Measurements from ENCODE around the gene GARRE1. TPM values are rescaled to one million over a fixed set of nuclear protein-coding genes. Genes with fewer than 3 reads are reported as not detected.

GARRE1 gene
- total RNA-seq, 4 donors from 2014 or later = 27.6 to 36.6 (median 31.7) TPM

DNA sequence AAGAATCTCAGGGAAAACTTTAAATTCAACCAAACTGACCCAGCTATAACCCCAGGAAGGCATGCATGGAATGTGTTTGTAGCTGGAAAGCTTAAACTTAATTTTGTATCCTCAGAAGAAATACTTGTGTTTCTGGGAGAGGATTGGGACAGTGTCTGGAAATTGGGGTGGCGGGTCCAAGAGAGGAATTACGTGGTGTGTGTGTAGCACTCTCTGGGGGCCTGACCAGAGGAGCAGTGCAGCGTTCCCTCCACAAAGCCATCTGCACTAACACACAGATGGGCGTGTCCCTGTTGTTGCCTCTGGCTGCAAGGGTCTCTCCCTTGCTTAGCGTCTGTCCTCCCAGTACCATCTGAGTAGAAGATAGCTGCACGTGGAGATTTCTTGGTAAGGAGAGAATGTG, 6.4 kb downstream of the GARRE1 start:
- H3K4me3 ChIP-seq (ENCODE audit: low read depth, poor library complexity, severe bottlenecking) = no peak overlapping the region
- TF ChIP-seq, protein P1, sequence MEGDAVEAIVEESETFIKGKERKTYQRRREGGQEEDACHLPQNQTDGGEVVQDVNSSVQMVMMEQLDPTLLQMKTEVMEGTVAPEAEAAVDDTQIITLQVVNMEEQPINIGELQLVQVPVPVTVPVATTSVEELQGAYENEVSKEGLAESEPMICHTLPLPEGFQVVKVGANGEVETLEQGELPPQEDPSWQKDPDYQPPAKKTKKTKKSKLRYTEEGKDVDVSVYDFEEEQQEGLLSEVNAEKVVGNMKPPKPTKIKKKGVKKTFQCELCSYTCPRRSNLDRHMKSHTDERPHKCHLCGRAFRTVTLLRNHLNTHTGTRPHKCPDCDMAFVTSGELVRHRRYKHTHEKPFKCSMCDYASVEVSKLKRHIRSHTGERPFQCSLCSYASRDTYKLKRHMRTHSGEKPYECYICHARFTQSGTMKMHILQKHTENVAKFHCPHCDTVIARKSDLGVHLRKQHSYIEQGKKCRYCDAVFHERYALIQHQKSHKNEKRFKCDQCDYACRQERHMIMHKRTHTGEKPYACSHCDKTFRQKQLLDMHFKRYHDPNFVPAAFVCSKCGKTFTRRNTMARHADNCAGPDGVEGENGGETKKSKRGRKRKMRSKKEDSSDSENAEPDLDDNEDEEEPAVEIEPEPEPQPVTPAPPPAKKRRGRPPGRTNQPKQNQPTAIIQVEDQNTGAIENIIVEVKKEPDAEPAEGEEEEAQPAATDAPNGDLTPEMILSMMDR (IDR thresholded peaks at IDR 0.05) = no peak
- no peak for TF ChIP-seq POLR2A (IDR thresholded peaks at IDR 0.05)
- no peak for DNase-seq (ENCODE audit: low spot score in 2 of 2)
- WGBS, 2 donors = 44 to 56% methylated on average over 6 of the region's 6 CpGs
- intact Hi-C loops (cut with DNase I; ENCODE audit: low total_unique reads) = no loop called here

DNA sequence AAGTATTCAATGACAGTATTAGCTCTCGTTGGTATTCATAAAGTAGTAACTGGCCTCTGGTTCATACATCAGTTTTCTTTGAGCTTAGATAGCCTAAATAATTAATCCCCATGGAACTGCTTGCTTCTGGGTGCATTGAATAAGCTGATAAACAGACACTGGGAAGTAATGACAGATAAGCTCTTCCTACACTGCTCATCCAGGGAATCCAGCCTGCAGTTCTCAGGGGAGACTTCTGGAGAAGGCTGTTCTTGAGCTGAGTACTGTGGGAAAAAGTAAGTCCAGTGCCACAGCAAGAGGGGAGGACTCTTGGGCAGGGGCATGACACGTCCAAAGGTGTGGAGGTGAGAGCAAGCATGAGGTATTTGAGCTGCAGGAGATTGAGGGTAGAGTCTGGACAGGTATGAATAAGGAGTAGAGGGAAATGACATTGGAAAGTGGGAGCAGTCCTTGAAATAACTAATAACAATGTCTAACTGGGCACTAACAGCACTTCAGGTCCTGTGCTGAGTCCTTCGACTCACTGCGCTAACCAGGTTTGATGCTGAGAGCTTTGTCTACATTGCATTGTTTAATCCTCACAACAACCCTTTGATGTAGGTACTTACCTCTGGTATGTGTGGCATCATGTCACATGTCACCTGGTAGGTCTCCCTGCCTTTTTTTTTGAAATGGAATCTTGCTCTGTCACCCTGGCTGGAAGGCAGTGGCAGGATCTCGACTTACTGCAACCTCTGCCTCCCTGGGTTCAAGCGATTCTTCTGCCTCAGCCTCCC, 7.2 kb downstream of the GARRE1 start:
- no peak for DNase-seq (ENCODE audit: low spot score in 2 of 2)
- TF ChIP-seq POLR2A (IDR thresholded peaks at IDR 0.05) = no peak
- TF ChIP-seq, protein P1 (IDR thresholded peaks at IDR 0.05) = no peak
- WGBS, 2 donors = 82 to 83% methylated on average over 6 of the region's 6 CpGs
- intact Hi-C loops (cut with DNase I; ENCODE audit: low total_unique reads) = no loop called here
- H3K4me3 ChIP-seq (ENCODE audit: low read depth, poor library complexity, severe bottlenecking) = no peak overlapping the region

DNA sequence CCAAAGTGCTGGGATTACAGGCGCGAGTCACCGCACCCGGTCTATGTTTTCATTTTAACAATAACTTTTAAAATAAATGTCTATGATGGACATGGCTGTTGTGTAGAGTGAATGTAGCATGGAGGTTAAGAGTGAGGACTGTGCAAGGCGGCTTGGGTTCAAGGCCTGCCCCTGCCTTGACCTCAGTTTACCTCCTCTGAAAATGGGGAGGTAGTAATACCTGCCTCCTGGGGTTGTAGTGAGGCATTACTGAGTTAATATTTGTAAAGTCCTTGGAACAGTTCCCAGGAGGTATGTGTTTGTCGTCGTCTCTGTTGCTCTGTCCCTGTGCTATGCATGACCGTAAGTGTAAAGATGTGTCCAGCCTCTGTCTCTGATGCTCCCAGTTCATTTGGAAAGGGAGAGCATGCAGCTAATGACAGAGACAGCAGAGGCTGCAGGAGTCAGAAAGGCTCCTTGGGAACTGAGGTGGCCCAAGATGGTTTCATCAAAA, 9.4 kb downstream of the GARRE1 start:
- intact Hi-C loops (cut with DNase I; ENCODE audit: low total_unique reads) = no loop called here
- 80 to 87% methylated on average over 8 of the region's 8 CpGs for WGBS, 2 donors
- DNase-seq (ENCODE audit: low spot score in 2 of 2) = no peak
- no peak overlapping the region for H3K4me3 ChIP-seq (ENCODE audit: low read depth, poor library complexity, severe bottlenecking)
- TF ChIP-seq, protein P1 (IDR thresholded peaks at IDR 0.05) = no peak
- TF ChIP-seq POLR2A (IDR thresholded peaks at IDR 0.05) = no peak

DNA sequence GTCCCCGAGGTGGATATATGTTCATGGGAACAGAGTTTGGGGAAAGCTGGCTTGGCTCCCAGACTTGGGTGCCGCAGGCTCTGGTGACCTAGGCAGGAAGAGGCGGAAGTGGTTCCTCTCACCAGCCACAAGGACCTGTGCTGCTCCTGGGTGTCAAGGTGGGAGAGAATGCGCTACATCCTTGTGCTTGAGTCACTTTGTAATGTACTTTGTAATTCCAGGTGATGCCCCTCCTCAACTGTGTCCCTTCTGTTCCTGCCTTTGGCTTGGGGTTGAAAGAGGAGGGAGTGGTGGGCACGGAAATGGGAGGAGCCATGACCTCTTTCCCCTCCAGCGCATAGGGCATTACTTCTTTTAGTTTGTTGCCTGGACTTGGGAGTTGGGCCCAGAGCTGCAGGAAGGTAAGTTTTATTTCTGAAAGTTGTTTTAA, 10.9 kb downstream of the GARRE1 start:
- H3K4me3 ChIP-seq (ENCODE audit: low read depth, poor library complexity, severe bottlenecking) = no peak overlapping the region
- intact Hi-C loops (cut with DNase I; ENCODE audit: low total_unique reads) = no loop called here
- TF ChIP-seq, protein P1 (IDR thresholded peaks at IDR 0.05) = no peak
- TF ChIP-seq POLR2A (IDR thresholded peaks at IDR 0.05) = no peak
- DNase-seq (ENCODE audit: low spot score in 2 of 2) = peak in 1 of 2 donors; percentile 86
- WGBS, 2 donors = 41% methylated on average over 6 of the region's 6 CpGs

DNA sequence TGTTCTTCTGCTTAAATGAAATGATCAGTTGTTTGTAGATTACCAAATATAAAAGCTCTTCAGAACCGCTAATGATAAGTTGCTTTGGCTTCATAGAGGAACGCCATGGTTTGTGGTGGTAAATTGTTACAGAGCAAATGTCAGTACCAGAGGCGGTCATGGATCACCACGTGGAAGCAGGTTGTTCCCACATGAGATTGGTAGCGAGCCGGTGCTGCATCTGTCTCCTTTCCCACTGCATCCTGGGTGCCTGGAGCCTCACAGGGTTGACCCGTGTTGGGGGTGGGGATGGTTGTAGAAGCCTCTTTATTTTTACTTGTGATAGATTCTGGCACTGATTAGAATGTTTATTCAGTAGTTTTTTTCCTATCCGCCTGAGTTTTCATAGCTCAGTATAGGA, 14.7 kb downstream of the GARRE1 start:
- TF ChIP-seq, protein P1 (IDR thresholded peaks at IDR 0.05) = no peak
- TF ChIP-seq POLR2A (IDR thresholded peaks at IDR 0.05) = no peak
- WGBS, 2 donors = 70 to 74% methylated on average over 8 of the region's 8 CpGs
- H3K4me3 ChIP-seq (ENCODE audit: low read depth, poor library complexity, severe bottlenecking) = no peak overlapping the region
- no peak for DNase-seq (ENCODE audit: low spot score in 2 of 2)
- intact Hi-C loops (cut with DNase I; ENCODE audit: low total_unique reads) = no loop called here
